ENCODE data around the gene EGFR.

EGFR gene

DNA sequence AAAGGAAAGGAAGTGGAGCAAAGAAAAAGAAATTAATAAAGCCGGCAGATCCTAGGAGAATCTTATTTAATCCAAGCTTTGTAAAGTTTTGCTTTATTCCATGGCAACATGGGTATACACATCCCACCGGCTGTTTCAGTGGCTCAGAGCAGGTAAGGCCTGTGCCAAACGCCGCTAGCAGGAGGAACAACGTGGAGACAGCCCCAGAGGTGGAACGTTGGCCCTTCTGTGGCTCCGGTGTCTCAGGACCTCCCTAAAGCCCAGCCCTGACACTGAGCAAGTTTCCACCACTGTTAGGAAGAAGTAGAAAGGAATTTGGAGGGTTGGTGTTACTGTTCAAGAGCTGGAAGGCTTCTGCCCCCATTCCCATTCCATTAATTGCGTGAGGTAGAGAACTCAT lies 52.0 kb downstream of the EGFR start:
- no peak overlapping the region for H3K4me3 ChIP-seq (ENCODE audit: low read depth, low read length)
- DNase-seq (ENCODE audit: low read depth, low spot score) = no peak
- POLR2A ChIA-PET = interaction anchor here (0.7 kb wide), 1 partner anchor 18 kb away, joined by 3 read pairs; no protein-coding TSS in a partner anchor
- CTCF ChIA-PET = interaction anchor here (1.0 to 3.3 kb wide), 4 partner anchors 58 to 296 kb away, joined by 3 to 24 read pairs (median 4); no protein-coding TSS in a partner anchor
- TF ChIP-seq, protein P1, sequence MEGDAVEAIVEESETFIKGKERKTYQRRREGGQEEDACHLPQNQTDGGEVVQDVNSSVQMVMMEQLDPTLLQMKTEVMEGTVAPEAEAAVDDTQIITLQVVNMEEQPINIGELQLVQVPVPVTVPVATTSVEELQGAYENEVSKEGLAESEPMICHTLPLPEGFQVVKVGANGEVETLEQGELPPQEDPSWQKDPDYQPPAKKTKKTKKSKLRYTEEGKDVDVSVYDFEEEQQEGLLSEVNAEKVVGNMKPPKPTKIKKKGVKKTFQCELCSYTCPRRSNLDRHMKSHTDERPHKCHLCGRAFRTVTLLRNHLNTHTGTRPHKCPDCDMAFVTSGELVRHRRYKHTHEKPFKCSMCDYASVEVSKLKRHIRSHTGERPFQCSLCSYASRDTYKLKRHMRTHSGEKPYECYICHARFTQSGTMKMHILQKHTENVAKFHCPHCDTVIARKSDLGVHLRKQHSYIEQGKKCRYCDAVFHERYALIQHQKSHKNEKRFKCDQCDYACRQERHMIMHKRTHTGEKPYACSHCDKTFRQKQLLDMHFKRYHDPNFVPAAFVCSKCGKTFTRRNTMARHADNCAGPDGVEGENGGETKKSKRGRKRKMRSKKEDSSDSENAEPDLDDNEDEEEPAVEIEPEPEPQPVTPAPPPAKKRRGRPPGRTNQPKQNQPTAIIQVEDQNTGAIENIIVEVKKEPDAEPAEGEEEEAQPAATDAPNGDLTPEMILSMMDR (IDR thresholded peaks at IDR 0.05; ENCODE audit: insufficient read depth, low read length, missing control alignments) = no peak

DNA sequence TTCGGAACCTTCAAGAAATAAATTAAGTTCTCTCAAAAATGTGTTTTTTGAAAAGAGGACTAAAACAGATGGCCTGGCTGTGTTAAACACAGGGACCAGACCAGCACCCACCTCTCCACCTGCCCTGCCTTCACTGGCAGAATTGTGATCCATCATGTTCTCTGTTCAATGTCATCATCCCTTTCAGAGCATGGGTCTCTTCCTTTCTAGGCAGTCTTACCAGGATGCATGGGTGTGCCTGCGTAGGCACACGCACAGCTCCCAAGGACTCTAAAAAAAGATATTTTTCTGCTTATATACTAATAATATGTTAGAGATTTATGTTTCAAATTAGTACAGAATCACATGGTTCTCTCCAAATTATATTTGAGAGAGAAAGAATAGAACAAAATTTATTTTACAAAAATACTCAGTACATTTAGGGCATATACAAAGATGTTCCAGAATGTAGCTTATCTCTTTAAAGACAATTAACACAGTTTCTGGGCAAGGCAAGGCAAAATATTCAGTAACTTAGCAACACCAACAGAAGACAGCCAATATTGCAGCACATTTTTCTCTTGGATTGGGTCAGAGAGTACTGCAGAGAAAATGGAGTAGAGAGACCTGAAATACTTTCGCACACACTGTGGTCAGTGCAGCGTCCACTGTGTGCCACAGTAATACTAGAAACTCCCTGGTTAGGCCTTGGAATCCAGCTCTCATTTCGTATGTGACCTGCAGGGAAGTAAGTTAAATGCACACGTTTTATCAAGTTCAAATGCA lies 52.8 kb downstream of the EGFR start:
- no peak overlapping the region for H3K4me3 ChIP-seq (ENCODE audit: low read depth, low read length)
- ChIA-PET POLR2A (interaction anchor here (0.7 kb wide), 1 partner anchor 17 kb away, joined by 3 read pairs; no protein-coding TSS in a partner anchor), CTCF (interaction anchor here (0.8 to 3.3 kb wide), 6 partner anchors 10 to 298 kb away, joined by 3 to 24 read pairs (median 5); no protein-coding TSS in a partner anchor)
- TF ChIP-seq, protein P1 (IDR thresholded peaks at IDR 0.05; ENCODE audit: insufficient read depth, low read length, missing control alignments) = no peak
- no peak for DNase-seq (ENCODE audit: low read depth, low spot score)

DNA sequence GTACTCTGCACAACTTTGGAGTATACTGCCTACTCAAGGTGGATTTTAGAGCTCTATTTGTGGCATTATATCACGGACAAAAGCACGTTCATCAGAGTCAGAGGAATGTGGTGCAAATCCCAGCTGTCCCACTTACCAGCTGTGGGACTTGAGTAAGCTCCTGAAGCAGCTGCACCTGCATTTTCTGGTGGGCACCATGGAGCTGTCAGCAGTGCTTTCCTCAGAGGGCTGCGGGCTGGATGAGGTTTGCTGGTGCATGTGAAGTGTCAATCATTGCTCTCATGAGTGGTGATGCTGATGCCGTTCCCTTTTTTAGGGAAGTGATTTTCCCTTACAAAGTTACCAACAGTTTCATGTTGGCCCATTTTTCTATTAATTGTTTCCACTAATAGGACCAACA lies 53.4 kb downstream of the EGFR start:
- ChIA-PET CTCF (interaction anchor here (0.8 to 3.3 kb wide), 5 partner anchors 9 to 299 kb away, joined by 4 to 24 read pairs (median 6); no protein-coding TSS in a partner anchor), POLR2A (no interaction called here)
- DNase-seq (ENCODE audit: low read depth, low spot score) = no peak
- TF ChIP-seq, protein P1 (IDR thresholded peaks at IDR 0.05; ENCODE audit: insufficient read depth, low read length, missing control alignments) = no peak
- H3K4me3 ChIP-seq (ENCODE audit: low read depth, low read length) = no peak overlapping the region

DNA sequence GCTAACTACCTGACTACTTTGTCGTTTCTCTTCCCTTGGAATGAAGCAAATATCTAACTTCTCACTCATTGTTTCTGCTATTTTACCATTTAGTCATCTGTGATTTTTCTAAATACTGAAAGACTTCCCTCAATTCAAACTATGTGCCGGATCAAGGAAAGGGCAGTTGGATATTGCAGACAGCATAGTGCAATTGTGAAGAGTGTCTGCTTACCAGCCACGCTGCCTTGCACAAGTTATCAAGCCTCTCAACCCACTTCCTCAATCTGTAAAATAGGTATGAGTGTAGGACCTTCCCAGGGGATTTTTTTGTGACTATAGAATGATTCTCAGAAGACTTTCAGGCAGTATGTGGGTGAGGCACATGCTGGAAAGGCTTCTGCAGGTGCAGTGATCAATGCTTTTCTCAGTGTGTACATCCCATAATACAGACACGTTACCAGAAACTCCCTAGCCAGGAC lies 54.3 kb downstream of the EGFR start:
- DNase-seq (ENCODE audit: low read depth, low spot score) = peak; percentile 60
- ChIA-PET CTCF (interaction anchor here (0.9 to 3.3 kb wide), 4 partner anchors 8 to 182 kb away, joined by 3 to 24 read pairs (median 6); no protein-coding TSS in a partner anchor), POLR2A (no interaction called here)
- TF ChIP-seq, protein P1 (IDR thresholded peaks at IDR 0.05; ENCODE audit: insufficient read depth, low read length, missing control alignments) = no peak
- no peak overlapping the region for H3K4me3 ChIP-seq (ENCODE audit: low read depth, low read length)

DNA sequence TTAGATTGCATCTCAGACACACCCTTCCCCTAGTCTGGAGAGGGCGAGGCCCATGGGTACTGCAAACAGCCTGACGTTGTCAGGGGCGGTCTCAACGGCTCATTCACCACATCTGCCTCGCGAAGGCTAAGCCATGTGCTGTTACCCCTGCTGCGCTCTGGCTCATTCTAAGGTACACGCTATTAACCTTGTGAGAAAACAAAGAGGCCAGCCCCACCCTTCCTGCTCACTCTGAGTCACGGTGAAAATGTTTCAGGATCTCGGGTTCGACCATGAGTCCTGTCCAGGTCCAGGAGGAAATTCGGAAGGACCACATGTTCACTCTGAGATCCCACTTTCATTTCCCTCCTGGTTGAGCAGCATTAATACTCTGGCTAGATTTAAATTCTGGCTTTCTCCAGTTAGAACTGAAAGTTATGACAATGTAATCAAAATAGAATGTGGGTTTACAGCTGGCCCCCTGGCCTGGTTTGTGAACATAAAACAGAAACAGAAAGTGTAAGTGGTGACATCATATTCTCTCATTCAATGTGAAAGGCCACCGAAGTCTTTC lies 55.2 kb downstream of the EGFR start:
- no peak for DNase-seq (ENCODE audit: low read depth, low spot score)
- H3K4me3 ChIP-seq (ENCODE audit: low read depth, low read length) = peak overlapping the region; percentile 35
- TF ChIP-seq, protein P1 (IDR thresholded peaks at IDR 0.05; ENCODE audit: insufficient read depth, low read length, missing control alignments) = no peak
- POLR2A ChIA-PET = no interaction called here
- CTCF ChIA-PET = interaction anchor here (0.9 to 2.5 kb wide), 3 partner anchors 8 to 181 kb away, joined by 3 to 17 read pairs (median 5); no protein-coding TSS in a partner anchor
